HFFc6 (cell line): ENCODE data around the gene HSF4. TPM values are rescaled to one million over a fixed set of nuclear protein-coding genes. Genes with fewer than 3 reads are reported as not detected.

Source experiments
- DNase-seq: peaks from one replicate; pipeline ENCODE4 v3.0.0-alpha.2; 2018
- H3K27ac Mint-ChIP-seq: 2 replicates; pipeline ENCODE4 v1.8.0; 2020; ENCODE audit warnings: mild to moderate bottlenecking, mixed read lengths
- H3K27me3 Mint-ChIP-seq: 2 replicates; pipeline ENCODE4 v1.8.0; 2021; ENCODE audit warnings: mild to moderate bottlenecking, moderate library complexity, mixed read lengths; ENCODE audit not compliant: insufficient read depth
- H3K36me3 Mint-ChIP-seq: 2 replicates; pipeline ENCODE4 v1.8.0; 2021; ENCODE audit warnings: low read depth, mixed read lengths
- H3K4me1 Mint-ChIP-seq: 2 replicates; pipeline ENCODE4 v1.8.0; 2020; ENCODE audit warnings: low read depth, mixed read lengths
- H3K4me3 Mint-ChIP-seq: 2 replicates; pipeline ENCODE4 v1.8.0; 2020; ENCODE audit warnings: mild to moderate bottlenecking, moderate library complexity, mixed read lengths
- H3K9me3 Mint-ChIP-seq: 2 replicates; pipeline ENCODE4 v1.8.0; 2020; ENCODE audit warnings: mild to moderate bottlenecking, mixed read lengths
- total RNA-seq, 6 experiments: library from RNA; stranded (reverse); fragmentation: NEBNext Ultra II Directional; extraction: Animal tissue kit (Norgen Biotek cat#: 25700); gene quantifications; 2 replicates in 1 of 6; 3 replicates in 5 of 6; pipeline ENCODE4 v1.2.3, GENCODE V29; 2021
- TF ChIP-seq, protein P1 (sequence below): fragments of 200-600 bp; sonication (generic); IDR thresholded peaks from 2 replicates; pipeline ENCODE4 v1.5.0; 2021; ENCODE audit warnings: antibody characterized with exemption, mild to moderate bottlenecking

Gene HSF4
- total RNA-seq, 6 experiments from 2014 or later, result 3.3 to 5.5 (median 4.6) TPM

DNA sequence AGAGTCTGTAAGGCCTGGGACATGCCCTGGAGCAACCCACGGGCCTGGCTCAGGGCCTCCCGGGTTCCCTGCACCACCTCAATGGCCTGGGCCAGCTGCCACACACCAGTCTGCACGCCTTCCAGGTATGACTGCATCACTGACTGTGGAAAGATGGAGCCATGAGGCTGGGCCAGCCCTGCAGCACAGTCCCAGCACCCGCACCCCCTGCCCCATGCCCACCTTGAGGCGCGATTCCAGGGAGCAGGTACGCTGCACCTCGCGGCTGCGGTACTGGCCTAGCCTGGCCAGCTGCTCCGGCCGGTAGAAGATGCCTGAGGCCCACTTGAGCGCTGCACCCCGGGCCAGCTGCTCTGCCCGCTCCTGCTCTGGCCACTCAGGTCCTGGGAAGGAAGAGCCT is 24.3 kb downstream of the HSF4 start:
- H3K27ac Mint-ChIP-seq, result no peak overlapping the region
- peaks cover 3% of the 10 kb centered on the region for H3K27me3 Mint-ChIP-seq
- DNase-seq, result no peak
- H3K9me3 Mint-ChIP-seq, result no peaks in the 10 kb centered on the region
- H3K36me3 Mint-ChIP-seq, result peaks cover 13% of the 10 kb centered on the region
- peaks cover 50% of the 10 kb centered on the region for H3K4me1 Mint-ChIP-seq
- no peak overlapping the region for H3K4me3 Mint-ChIP-seq
- TF ChIP-seq, protein P1, sequence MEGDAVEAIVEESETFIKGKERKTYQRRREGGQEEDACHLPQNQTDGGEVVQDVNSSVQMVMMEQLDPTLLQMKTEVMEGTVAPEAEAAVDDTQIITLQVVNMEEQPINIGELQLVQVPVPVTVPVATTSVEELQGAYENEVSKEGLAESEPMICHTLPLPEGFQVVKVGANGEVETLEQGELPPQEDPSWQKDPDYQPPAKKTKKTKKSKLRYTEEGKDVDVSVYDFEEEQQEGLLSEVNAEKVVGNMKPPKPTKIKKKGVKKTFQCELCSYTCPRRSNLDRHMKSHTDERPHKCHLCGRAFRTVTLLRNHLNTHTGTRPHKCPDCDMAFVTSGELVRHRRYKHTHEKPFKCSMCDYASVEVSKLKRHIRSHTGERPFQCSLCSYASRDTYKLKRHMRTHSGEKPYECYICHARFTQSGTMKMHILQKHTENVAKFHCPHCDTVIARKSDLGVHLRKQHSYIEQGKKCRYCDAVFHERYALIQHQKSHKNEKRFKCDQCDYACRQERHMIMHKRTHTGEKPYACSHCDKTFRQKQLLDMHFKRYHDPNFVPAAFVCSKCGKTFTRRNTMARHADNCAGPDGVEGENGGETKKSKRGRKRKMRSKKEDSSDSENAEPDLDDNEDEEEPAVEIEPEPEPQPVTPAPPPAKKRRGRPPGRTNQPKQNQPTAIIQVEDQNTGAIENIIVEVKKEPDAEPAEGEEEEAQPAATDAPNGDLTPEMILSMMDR, result no peak

DNA sequence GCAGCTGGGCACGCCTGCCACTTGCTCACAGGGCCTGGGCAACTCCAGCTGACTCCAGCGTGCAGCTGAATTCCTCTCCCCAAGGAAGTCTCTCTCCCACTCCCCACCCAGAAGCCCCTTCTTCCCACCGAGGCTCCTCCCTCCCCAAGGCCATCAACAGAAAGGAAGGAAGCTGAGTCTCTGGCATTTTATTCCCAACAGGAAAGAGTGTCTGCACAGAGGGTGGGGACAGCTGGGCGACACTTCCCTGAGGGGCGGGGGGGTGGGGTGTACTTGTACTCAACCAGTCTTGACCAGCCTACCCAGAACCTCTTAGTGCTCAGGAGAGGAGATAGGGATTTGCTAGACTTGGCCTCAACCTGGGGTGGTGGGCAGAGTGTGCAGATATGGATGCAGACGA is 25.5 kb downstream of the HSF4 start, which contains the start of gene EXOC3L1:
Gene EXOC3L1 (minus strand): TSS at position 96 of the 400 bp plus-strand sequence. CDS start 460 bp downstream, outside the sequence.
- peaks cover 17% of the 10 kb centered on the region for H3K36me3 Mint-ChIP-seq
- peaks cover 3% of the 10 kb centered on the region for H3K27me3 Mint-ChIP-seq
- H3K9me3 Mint-ChIP-seq, result no peaks in the 10 kb centered on the region
- TF ChIP-seq, protein P1, result no peak
- no peak within 1 kb of the TSS for H3K27ac Mint-ChIP-seq
- H3K4me3 Mint-ChIP-seq, result no peak within 1 kb of the TSS
- H3K4me1 Mint-ChIP-seq, result peaks cover 52% of the 10 kb centered on the region
- no peak for DNase-seq

DNA sequence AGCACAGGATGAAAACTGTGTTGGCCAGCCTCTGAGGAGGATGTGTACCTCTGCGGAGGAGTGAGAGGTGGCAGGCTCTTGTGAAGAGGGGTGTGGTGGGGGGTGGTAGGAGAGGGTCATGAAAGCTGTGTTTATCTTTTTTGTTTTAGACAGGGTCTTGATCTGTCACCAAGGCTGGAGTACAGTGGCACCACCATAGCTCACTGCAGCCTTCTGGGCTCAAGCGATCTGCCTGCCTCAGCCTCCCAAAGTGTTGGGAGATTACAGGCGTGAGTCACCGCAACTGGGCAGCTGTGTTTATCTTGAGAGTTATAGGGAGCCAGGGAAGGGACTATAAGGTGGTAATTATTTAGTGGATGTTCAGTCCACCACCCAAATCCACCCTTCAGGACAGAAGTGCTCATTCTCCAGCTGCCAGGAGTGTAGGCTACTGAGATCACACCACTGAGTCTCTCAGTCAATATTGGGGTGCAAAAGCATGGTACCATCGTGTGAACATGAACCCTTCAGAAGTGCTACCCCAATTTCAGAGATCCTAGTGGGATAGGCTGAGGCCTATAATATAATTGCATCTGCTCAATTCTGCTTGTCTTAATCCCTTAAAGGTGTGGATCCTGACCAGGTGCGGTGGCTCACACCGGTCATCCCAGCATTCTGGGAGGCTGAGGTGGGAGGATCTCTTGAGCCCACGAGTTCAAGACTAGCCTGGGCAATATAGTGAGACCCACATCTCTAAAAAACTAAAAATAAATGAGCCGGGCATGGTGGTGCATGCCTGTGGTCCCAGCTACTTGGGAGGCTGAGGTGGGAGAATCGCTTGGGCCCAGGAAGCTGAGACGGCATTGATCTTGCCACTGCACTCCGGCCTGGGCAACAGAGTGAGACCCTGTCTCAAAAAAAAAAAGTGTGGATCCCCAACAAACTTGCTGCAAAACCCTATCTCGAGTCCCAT is 26.2 kb downstream of the HSF4 start:
- H3K27ac Mint-ChIP-seq, result no peak overlapping the region
- H3K9me3 Mint-ChIP-seq, result no peaks in the 10 kb centered on the region
- H3K4me3 Mint-ChIP-seq, result no peak overlapping the region; the same call in 1 of the 2 replicates
- H3K27me3 Mint-ChIP-seq, result peaks cover 3% of the 10 kb centered on the region; the same call in 1 of the 2 replicates
- DNase-seq, result no peak
- peaks cover 22% of the 10 kb centered on the region for H3K36me3 Mint-ChIP-seq
- TF ChIP-seq, protein P1, result no peak
- peaks cover 46% of the 10 kb centered on the region for H3K4me1 Mint-ChIP-seq

DNA sequence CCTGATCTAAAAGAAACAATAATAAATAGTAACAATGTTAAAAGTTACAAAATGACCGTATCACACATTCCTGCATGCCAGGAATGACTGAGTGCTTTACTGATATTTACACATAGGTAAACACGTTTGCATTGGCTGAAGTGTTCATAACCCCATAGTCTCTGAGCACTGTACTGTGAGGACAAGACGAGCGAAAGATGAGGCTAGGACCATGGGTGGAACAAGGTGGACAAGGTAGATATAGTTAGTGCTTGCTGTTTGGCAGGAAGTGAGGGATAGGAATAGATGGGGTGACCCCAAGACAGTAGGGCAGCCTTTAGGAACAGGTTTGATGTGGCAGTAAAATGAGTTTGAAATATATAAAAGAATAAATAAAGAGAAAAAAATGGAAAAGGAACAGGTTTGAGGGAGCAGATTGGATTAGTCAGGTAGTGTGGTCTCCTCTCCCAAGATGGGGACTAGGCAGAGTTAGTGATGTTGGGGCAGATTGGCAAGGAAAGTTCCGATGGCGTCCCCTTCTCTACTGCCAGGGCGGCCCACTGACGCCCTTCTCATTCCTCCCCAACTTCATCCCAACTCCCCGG is 27.0 kb downstream of the HSF4 start:
- peaks cover 4% of the 10 kb centered on the region; the same call in 1 of the 2 replicates for H3K27me3 Mint-ChIP-seq
- H3K4me3 Mint-ChIP-seq, result peak overlapping the region; percentile 96
- H3K27ac Mint-ChIP-seq, result peak overlapping the region; percentile 69; the same call in 1 of the 2 replicates
- H3K9me3 Mint-ChIP-seq, result no peaks in the 10 kb centered on the region
- peaks cover 45% of the 10 kb centered on the region for H3K4me1 Mint-ChIP-seq
- peaks cover 30% of the 10 kb centered on the region for H3K36me3 Mint-ChIP-seq
- TF ChIP-seq, protein P1, result no peak
- DNase-seq, result no peak

DNA sequence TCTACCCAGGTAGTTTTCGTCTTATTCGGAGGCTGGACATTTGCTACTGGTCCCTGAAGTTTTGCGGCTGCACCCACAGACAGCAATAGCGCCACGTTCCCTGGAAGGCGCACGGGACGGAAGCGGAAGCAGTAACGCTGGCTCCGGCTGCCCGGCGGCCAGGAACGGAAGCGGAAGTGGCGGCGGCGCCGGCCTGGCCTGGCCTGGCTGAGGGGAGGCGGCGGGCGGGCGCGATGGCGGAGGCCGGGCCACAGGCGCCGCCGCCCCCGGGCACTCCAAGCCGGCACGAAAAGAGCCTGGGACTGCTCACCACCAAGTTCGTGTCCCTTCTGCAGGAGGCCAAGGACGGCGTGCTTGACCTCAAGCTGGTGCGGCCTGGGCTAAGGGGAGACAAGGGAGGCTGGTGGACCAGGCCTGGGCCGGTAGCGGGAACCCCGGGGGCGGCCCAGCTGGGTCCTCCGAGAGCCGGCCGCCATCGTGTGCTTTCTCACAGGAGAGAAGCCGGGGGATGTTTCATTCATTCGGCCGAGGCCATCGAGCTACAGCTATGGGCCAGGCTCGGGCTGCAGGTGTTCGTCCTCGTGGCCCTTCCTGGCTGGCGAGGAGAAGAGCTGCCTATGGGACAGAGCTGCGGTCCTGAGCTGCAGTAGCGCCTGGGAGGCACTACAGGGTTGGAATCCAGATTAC is 27.6 kb downstream of the HSF4 start, which contains the start of gene E2F4:
Gene E2F4 (plus strand): TSS at position 161 of the 687 bp plus-strand sequence. CDS start 73 bp downstream, at position 234.
- TF ChIP-seq, protein P1, result no peak
- peaks cover 46% of the 10 kb centered on the region for H3K4me1 Mint-ChIP-seq

More for the DNA sequence above, 27.6 kb downstream of the HSF4 start, which contains the start of gene E2F4:
- H3K4me3 Mint-ChIP-seq, result peak within 1 kb of the TSS; percentile 96
- H3K36me3 Mint-ChIP-seq, result peaks cover 36% of the 10 kb centered on the region
- peak within 1 kb of the TSS; percentile 83 for H3K27ac Mint-ChIP-seq
- H3K9me3 Mint-ChIP-seq, result no peaks in the 10 kb centered on the region
- peak; percentile 88 for DNase-seq
- H3K27me3 Mint-ChIP-seq, result peaks cover 7% of the 10 kb centered on the region
